ENCODE results near the gene CUX1.

GRCh38 chr7:102036958-102037357 lies 219.5 kb downstream of the CUX1 start:
- TF ChIP-seq CTCF (IDR thresholded peaks at IDR 0.05) (no peak), POLR2A (IDR thresholded peaks at IDR 0.05) (no peak), POLR2AphosphoS5 (IDR thresholded peaks at IDR 0.05) (no peak)
